ENCODE measurements around the gene PPID.
"Not testable (repeated sequence)": the region's sequence is repeated elsewhere in the genome, so short reads cannot be mapped to it uniquely, and the experiment has no call there.

Gene PPID

DNA sequence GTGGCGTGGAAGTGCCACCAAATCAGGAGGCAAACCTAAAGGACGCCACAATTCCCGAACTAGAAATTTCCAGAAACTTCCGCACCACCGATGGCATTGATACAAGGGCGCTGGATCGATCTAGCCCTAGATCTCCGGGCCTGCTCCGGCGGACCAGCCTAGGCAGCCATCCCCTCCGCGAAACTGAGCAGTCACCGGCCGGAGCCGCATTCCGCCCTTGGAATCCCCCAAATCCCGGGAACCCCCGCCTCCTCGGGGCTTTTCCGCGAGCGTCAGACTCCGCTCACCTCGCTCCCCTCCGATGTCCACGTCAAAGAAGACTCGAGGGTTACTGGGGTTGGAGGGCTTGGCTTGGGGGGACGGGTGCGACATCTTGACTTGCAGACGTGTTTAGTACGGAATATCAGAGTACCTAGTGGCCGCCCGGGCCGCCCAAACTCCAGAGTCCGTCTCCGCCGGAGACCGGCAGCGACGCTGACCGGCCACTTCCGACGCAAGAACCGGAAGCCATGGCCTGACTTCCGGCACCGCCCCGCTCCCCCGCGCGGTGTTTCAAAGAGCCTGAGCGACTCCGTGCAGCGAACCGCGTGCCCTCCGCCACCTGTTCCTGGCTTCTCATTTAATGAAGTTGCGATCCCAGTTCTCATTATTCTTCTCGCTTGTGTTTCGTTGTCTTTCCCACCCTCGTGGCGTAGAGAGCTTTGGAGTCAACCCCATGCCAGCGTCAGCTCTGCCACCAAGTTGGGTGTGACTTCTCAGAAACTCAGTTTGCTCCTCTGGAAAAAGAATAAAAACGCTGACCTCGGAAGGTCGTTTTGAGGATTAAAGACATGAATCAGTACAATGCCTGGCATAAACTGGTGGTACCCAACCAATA, at the start of gene PPID:
Gene PPID, minus strand, starts transcription at position 480 of the 877 bp plus-strand sequence. Its CDS starts 108 bp downstream, at position 372.
- peak; percentile 66 to 76 (median 72) for DNase-seq (ENCODE audit: low read depth in 3 of 3)

- DNase-seq (ENCODE audit: low read depth in 3 of 3), result no peak
Observed at GRCh38 chr4:158771776-158772175, 48.6 kb upstream of the PPID start.

DNA sequence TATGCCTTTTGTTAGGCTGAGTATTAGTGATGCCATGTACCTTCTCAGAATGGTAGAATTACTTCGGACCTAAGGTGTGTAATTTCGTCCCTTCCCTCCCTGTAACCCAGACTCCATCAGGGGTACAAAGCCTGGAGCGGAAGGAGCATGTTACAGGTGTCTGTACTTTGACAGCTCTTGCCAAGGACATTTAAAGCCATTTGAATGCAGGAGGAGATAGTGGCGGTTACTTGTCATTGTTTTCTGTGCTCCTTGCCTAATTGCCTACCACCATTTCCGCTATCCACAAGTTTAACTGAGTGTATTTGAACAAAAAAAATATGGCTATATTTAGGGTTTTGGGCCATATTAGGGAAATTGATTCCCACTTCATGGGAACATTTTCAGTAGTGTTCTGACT, 47.5 kb upstream of the PPID start:
- no peak for DNase-seq (ENCODE audit: low read depth in 3 of 3)

DNA sequence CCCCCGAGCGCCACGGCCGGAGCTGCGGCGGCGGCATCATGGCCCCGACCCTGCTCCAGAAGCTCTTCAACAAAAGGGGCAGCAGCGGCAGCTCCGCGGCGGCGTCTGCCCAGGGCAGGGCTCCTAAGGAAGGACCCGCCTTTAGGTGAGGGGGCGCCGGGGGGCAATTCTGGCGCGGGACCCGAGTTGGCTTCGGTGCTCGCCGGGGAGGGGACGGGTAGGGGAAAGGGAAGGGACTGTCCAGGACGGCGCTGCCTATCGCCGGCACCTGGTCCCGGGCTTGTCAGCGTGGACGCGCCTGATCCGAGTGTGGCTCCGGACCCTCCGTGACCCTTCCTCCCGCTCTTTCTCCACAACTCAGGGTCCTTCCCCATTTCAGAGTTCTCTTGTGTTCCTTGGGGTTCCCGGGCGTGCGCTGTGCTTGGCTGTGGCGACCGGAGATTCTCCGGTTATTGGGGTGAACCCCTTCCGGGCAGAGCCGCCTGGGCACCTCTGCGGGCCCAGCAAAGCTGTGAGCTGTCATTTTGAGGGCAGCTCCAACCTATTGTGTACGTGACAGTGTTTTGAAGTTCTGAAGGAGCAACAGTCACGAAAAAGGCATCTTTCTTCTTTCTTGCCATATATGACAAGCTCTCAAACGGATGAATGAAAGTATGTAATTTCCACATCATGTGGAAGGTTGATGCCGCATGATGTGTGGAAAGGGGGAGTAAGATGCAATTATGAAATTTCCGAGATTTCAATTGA, 46.2 kb upstream of the PPID start:
- peak in 2 of 3 experiments; percentile 5 to 23 for DNase-seq (ENCODE audit: low read depth in 3 of 3)

DNA sequence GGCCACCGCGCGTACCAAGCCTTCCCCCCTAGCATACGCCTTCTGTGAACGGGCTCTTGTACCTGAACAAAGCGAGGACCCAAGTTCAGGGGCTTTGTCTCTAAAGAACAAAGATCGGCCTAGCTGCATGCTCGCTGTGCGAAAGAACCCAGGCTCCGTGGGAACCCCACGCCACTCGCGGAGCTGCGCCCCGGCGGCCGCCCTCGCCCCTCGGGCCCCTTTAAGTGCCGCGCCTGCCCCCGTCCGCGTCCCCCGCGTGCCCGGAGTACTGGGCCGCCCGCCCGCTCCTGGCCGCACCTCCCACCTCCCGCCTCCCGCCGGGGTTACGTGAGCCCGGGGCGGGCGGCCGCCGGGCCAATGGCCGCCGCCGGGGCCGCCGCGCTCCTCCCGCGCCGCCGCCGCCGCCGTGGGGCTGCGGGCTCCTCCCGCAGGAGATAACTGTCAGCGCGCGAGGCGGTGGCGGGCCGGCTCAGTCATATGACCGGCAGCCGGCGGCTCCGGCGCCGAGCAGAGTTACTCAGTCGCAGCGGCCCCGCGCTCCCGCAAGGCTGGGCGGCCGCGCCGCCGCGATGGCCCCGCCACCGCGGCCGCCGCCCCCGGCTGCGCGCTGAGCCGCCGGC, 45.5 kb upstream of the PPID start, which contains the start of gene FNIP2:
Gene FNIP2, plus strand, starts transcription at position 472 of the 620 bp plus-strand sequence. CDS start 187 bp downstream, outside the sequence.
- DNase-seq (ENCODE audit: low read depth in 3 of 3), result peak; percentile 40 to 50 (median 41)

DNA sequence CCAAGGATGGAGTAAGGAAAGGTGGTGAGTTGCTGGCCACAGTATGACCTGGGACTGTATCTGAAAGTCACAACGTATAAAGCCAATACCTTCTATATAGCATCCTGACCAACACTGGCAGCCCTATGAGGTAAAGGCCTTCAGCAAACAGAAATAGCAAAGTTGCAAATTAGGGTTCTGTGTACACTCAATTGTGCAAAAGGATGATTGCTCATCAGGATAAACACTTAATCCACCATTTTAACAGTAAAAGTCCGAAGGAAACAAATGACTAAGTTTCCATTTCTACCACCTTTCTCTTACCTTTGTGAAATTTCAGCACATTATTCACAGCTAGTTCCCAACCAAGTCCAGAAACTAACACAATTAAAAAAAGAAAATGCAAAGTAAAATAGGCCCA, 44.3 kb upstream of the PPID start:
- DNase-seq (ENCODE audit: low read depth in 3 of 3), result no peak

- no peak for DNase-seq (ENCODE audit: low read depth in 3 of 3)
Observed at GRCh38 chr4:158766434-158767044, 43.3 kb upstream of the PPID start.

DNA sequence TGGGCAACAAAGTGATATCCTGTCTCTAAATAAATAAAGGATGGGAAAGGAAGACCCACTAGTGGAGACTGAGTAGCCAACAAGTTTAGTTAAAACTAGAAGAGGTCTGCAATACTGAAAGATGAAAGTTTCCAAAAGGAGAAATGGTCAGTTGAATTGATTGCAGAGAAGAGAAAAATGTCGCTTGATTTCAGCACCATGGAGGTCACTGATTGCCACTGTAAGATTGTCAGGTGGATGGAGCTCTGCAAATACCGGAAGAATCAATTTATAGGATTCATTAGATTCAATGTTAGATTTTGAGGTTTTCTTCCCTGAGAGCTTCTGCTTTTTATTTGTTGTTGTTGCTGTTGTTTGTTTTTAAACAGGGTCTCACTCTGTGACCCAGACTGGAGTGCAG, 40.3 kb upstream of the PPID start:
- DNase-seq (ENCODE audit: low read depth in 3 of 3), result no peak

GRCh38 chr4:158762553-158762952, 39.4 kb upstream of the PPID start:
- no peak for DNase-seq (ENCODE audit: low read depth in 3 of 3)

DNA sequence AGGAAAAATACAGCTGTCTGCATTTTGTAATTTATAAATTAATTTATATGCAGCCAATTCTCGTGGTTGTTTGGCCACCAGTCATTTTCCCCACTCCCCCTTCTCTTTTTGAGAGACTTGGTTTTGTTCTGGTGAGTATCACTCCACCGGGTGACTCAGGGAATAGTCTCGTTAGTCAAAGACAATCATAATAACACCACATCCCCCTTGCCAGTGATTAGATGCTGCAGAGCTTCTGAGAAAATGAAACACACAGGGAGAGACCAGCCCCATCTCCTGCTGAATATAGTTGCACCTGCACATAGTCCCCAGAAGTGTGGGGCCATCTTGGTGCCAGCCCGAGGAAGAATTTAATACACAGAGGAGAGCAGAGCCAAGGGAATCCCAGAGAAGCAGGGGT, 37.7 kb upstream of the PPID start:
- no peak for DNase-seq (ENCODE audit: low read depth in 3 of 3)

DNA sequence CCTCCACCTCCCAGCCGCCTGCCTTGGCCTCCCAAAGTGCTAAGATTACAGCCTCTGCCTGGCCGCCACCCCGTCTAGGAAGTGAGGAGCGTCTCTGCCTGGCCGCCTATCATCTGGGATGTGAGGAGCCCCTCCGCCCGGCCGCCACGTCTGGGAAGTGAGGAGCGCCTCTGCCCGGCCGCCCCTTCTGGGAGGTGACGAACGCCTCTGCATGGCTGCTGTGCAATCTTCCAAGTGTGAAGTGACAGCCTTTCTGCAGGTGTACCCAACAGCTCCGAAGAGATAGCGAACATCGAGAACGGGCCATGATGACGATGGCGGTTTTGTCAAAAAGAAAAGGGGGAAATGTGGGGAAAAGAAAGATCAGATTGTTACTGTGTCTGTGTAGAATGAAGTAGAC, 36.3 kb upstream of the PPID start:
- not testable (repeated sequence) for DNase-seq (ENCODE audit: low read depth in 3 of 3)

DNA sequence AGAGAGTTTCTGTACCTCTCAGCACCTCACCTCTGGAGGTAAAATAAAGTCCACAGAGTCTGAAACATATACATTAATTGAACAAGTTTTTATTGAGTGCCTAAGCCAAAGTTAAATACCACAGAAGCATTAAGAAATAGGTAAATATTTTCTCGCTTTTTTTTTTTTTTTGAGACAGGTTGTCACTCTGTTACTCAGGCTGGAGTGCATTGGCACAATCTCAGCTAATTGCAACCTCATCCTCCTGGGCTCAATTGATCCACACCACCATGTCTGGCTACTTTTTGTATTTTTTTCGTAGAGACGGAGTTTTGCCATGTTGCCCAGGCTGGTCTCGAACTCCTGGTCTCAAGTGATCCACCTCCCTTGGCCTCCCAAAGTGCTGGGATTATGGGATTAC, 35.5 kb upstream of the PPID start:
- DNase-seq (ENCODE audit: low read depth in 3 of 3), result no peak

- DNase-seq (ENCODE audit: low read depth in 3 of 3), result no peak
Observed at GRCh38 chr4:158758142-158758541, 34.9 kb upstream of the PPID start.

DNA sequence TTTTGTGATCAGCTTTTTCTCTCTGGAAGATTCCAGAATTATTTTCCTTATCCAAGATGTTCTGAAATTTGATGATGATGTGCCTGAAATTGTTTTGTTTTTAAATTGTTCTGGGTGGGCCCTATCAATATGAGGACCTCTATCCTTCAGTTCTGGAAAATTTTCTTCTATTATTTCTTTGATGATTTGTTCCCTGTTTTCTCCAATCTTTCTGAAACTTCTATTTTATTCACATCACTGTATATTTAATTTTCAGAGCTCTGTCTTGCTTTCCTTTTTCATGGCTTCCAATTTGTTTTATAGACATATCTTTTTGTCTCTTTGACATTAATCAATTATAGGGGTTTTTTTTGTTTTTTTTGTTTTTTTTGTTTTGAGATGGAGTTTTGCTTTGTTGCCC, 33.4 kb upstream of the PPID start:
- DNase-seq (ENCODE audit: low read depth in 3 of 3), result no peak

DNA sequence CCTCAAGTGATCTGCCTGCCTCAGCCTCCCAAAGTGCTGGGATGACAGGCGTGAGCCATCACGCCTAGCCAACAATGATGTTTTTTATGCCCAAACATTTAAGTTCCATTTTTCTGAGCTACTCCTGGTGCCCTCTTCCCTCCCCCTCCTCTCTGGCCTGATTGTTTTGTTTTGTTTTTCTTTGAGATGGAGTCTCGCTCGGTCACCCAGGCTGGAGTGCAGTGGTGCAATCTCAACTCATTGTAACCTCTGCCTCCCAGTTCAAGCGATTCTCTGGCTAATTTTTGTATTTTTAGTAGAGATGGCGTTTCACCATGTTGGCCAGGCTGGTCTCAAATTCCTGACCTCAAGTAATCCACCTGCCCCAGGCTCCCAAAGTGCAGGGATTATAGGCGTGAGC, 32.6 kb upstream of the PPID start:
- not testable (repeated sequence) for DNase-seq (ENCODE audit: low read depth in 3 of 3)

GRCh38 chr4:158754385-158755180, 31.4 kb upstream of the PPID start:
- no peak for DNase-seq (ENCODE audit: low read depth in 3 of 3)

GRCh38 chr4:158750379-158750778, 27.2 kb upstream of the PPID start:
- no peak for DNase-seq (ENCODE audit: low read depth in 3 of 3)

GRCh38 chr4:158746537-158746936, 23.3 kb upstream of the PPID start:
- not testable (repeated sequence) for DNase-seq (ENCODE audit: low read depth in 3 of 3)

DNA sequence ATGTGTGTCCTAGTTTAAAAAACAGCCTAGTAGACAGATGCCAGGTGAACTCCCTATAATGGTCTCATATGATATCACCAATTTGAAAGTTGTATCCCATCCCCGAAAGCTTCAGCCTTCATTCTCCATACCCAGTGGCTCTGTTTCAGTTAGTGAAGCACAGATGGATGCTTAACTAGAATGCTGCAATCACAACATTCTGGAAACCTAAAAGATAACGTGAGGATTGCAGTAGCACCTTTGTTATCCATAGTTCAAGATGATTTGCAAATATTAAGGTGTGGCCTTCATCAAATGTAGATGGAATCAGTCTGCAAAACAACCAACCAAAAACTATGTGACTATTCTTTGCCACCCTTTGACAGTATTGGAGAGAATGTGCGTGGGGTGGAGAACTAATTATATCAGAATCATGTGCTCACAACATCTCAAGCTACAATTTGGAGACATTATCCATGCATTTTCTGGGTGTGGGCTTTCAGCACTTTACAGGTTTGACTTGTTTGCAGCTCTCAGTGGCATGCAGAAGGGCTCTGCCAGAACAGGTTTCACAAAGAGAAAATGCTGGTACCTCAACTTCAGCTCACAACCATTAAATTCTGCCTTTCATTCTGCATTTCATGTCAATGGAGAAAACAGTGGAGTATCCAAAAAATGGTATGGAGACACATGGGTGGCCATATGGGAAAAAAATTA, 18.3 kb upstream of the PPID start:
- DNase-seq (ENCODE audit: low read depth in 3 of 3), result no peak

GRCh38 chr4:158739600-158739999, 16.4 kb upstream of the PPID start:
- DNase-seq (ENCODE audit: low read depth in 3 of 3), result no peak
